GM19351 (cell line): ENCODE results near the gene OGT.

Experiments used
- ATAC-seq: cut with Tn5 transposase; IDR thresholded peaks from one replicate; pipeline ENCODE4 v1.9.1; 2021; ENCODE audit warnings: mild to moderate bottlenecking, moderate library complexity; ENCODE audit not compliant: unreplicated experiment

Gene OGT

DNA sequence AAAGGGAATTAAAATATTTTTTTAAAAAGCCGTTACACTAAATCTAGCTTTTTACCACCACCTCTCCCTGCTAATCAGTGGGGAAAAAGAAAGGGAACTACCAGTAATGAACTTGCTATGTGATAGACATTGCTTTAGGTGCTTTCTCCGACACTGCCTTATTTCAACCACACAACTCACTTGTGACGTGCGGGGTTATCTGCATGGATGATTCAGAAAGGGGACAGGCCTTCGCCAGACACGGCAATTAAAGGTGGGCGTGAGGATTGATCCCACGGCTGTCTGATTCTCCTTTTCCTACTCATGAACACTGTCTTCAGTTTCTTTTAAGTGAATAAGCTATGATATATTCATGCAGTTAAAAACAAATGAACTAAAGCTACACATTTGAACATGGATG, 86.3 kb downstream of the OGT start:
- ATAC-seq = peak; percentile 15

DNA sequence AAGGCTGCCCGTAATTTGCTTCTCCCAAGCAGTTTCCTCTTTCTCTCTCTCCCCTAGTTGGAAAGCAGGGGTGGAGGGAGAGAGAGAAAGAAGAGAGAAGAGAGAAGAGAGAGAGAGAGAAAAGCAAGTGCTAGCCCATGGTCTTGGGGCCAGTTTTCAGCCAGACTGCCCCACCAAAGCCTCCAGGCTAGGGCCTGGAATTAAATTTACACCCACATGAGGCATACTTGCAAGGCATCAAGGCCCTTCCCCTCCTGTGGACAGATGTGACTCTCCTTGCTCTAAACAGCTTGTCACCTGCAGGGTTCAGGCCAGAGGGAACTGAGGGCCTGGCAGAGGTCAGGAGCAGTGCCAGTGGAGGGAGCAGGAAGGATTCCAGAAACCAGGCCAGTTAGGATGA, 87.1 kb downstream of the OGT start:
- no peak for ATAC-seq

DNA sequence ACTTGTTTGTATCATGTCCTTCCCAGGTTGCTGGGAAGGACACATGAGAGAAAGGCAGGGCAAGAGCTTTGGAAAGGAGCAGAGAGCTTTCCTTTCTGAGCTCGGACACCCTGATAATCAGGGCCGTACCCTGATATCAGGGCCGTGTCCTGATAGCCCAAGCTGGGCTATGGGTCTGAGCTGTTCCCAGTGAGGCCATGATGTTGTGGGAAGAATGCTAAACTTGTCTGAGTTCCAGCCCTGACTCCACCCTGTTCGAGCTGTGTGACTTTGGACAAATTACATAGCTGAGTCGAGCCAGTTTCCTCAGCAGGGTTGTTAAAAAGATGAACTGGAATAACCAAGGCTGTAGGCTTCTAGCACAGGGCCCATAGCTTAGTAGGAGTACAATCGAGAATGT, 88.7 kb downstream of the OGT start:
- ATAC-seq = no peak

- peak; percentile 1 for ATAC-seq
Observed at GRCh38 chrX:71622032-71622575, 89.2 kb downstream of the OGT start.

GRCh38 chrX:71622576-71623450, 89.9 kb downstream of the OGT start:
- ATAC-seq = peak; percentile 57

DNA sequence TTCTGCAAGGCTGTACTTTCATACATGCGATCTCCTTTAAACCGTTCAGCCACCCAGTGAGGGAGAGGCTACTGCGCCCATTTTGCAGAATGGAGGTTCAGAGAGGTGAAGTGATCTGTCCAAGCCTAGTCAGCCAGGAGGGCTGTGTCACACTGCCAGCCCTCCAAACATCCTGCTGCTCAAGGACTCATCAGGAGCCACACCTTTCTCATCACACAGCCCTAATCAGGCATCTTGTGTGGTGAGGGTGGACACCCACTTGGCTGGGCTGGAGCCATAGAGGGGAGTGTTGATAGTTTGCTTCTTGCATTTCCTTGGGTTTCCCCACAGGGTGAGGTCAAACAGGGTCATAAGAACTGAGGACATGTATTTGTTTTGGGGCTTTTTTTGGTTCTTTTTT, 90.8 kb downstream of the OGT start:
- ATAC-seq = no peak

DNA sequence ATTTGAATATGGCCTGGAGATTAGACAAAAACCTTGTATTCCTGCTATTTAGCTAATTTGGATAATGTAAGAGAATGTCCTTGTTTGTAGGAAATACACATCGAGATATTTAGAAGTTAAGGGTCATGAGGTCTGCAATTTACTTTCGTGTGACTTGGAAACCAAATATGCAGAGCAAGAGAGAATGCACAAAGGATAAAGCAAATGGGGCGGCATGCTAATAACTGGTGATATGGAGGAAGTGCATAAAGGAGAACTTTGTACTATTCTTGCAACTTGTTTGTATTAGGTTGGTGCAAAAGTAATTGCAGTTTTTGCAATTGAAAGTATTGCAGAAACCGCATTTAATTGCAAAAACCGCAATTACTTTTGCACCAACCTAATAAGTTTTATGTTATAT, 92.6 kb downstream of the OGT start:
- no peak for ATAC-seq
